HG03342 (cell line): ENCODE measurements around the gene CD46.
A peak's percentile ranks its signal among the peaks of the same experiment; 100 is the strongest.

ENCODE experiments used
- ATAC-seq: cut with Tn5 transposase; IDR thresholded peaks from one replicate; pipeline ENCODE4 v1.9.1; 2021; ENCODE audit warnings: mild to moderate bottlenecking, moderate library complexity; ENCODE audit not compliant: unreplicated experiment

Gene CD46

GRCh38 chr1:207794861-207795260, 43.0 kb downstream of the CD46 start:
- no peak for ATAC-seq

DNA sequence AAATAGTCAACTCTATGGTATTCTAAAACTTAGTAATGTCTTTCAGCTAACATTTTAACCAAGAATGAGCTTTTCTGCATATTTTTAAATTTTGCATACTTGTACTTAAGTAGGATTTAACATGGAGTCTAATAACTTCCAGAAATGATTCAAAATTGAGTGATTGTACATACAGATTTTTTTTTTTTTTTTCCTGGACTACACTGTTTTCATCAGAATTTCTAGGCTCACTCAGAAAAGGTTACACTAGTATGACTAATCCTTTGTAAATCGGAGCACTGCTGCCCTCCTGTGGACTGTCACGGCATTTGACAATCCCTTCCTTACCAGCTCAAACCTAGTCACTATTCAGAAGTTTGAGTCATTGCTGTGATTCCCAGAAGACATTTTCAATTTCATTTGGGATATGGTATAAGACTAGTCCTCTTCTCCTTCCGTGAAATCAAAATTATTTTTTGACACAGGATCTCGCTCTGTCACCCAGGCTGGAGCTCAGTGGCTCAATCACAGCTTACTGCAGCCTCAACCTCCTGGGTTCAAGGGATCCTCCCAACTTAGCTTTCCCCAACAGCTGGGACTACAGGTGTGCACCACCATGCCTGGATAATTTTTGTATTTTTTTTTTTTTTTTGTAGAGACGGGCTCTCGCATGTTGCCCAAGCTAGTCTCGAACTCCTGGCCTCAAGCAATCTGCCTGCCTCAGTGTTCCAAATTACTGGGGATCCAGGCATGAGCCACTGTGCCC, 45.5 kb downstream of the CD46 start:
- peak; percentile 75 for ATAC-seq

- no peak for ATAC-seq
Measured at GRCh38 chr1:207798847-207799246, 47.0 kb downstream of the CD46 start.

DNA sequence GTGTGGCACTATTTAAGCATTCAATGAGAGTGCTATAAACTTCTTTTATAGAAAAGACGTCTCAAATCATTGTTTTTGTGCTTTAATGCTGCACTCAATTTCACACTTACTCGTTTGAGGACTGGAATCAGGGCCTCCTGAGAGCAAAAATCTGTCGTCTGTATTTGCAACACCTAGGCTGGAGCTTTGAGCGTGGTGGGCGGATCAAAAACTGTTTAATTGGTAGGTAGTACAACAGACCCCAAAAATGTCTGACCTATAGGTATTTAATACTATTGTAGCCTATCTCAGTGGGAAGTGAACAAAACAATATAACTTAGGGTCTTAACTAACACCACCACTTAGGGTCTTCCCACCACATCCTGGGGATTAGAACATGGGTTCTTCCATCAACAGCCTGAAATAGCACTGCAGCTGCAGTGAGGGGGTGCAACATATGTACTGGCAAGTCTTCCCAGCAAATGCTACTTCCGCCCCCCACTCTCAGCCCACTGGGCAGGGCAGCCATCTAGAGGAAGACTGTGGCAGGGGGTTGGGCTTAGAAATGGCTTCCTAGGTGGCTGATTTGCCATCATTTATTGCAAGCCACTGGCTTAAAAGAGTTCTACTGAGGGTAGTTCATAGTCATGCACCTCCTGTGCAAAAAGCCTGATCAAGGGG, 48.3 kb downstream of the CD46 start:
- no peak for ATAC-seq

- no peak for ATAC-seq
Measured at GRCh38 chr1:207801819-207802218, 50.0 kb downstream of the CD46 start.

DNA sequence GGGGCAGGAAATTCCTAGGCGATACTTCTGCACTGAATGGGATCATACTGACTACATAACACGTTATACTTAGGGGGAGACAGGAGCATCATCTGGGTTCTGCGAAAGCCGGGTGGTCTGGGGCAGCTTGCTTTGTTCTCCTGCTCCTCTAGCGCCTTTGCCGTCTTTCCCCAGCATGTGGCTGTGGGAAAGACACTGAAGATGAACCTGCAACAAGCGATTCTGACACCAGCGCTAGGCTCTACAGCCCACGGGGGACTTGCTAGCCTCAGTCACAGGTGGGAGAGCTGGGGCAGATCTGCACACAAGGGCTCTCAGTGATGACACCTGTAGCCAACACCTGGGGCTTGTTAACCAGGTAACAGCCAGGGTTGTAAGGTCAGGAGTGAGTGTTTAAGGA, 51.8 kb downstream of the CD46 start:
- no peak for ATAC-seq

- ATAC-seq, result no peak
Measured at GRCh38 chr1:207804721-207805468, 53.0 kb downstream of the CD46 start.

- no peak for ATAC-seq
Measured at GRCh38 chr1:207805841-207806421, 54.1 kb downstream of the CD46 start.

GRCh38 chr1:207806531-207807325, 54.9 kb downstream of the CD46 start:
- peak; percentile 24 for ATAC-seq

GRCh38 chr1:207807326-207807689, 55.5 kb downstream of the CD46 start:
- ATAC-seq, result peak; percentile 46

DNA sequence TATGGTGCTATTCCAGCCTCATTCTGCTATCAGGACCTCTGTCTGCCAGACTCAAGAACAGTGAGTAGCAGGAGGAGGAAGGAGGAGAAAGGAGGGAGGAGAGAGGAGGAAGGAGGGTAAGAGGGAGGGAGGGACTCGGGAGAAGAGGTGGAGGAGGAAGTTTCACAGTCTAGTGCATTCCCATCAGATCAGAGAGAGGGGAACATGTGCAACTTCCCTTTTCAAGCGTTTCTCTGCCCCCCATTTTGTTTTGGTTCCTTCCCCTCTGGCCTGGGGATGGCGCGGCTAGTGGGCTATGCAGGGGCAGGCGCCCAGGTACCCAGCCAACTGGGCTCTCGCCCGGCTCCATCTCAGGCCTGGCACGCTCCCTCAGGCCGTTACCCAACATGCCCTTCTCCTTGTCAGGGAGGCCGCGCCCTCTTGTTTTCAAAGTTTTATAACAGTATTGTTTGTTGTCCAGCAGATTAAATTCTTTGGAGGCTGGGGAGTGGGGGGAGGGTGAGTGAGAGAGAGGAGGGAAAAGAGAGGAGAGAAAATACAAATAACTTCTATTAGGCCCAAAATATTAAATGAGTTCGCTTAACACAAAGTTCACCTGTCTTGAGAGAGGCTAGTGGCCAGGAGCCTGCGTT, 56.0 kb downstream of the CD46 start:
- ATAC-seq, result no peak

GRCh38 chr1:207808322-207808705, 56.5 kb downstream of the CD46 start:
- ATAC-seq, result no peak

GRCh38 chr1:207808911-207809555, 57.2 kb downstream of the CD46 start:
- ATAC-seq, result no peak

GRCh38 chr1:207810173-207810572, 58.3 kb downstream of the CD46 start:
- ATAC-seq, result no peak

GRCh38 chr1:207810606-207811295, 58.9 kb downstream of the CD46 start:
- no peak for ATAC-seq

DNA sequence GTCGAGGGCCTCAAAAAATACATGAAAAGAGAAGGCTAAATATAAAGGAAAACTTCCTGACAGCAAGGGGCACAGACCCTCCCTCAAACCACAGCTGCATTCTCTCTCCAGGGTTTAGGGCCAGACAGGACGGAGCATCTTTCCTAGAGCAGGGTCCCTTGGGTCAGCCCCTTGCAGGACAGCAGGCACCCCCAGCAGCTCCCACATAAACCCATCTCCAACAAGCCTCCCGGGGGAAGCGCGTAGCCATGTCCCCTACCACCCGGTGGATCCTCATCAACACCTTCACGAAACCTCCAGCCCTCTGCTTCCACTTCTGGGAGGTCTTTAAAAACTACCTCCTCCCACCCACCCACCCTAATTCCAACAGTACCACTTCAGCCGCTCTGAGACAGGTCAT, 59.5 kb downstream of the CD46 start:
- ATAC-seq, result no peak

DNA sequence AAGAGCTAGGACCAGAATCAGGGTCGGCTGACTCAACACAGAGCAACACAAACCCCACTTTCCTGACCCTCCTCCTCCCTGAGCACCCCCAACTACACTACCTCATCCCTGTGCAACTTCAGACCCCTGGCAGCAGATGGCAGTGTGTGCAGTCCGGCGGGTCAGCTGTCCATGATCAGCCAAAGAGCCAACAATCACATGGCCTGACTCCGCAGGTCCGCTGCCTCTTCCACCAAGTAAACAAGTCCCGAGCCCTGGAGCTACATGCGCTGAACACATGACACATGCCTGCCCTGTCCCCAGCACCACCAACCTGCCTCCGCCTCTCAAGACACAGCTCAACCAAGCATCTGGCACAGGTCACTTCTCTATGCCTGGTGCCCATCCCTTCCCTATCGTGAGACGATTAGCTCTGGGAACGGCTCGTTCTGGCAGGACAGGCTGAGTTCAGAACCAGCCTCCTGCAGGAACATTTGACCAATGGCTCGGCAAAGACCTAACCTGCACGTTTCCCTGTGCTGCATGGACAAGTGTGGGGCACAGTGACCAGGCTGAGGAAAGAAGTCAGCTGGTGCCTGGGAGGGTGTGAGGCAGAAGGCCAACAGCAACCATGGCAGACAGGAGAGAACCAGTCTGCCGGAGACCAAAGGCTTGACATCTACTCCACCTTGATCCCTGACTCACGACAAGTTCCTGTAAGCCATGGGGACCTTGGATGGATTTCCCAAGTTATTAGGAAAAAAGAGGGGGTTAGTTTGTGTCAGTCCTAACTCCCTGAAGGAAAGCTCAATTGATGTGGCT, 60.3 kb downstream of the CD46 start:
- ATAC-seq, result no peak

GRCh38 chr1:207812778-207813511, 61.1 kb downstream of the CD46 start:
- ATAC-seq, result no peak
